Measurements from ENCODE around the gene LINC01488.

LINC01488 gene

GRCh38 chr11:69537855-69538640, 56.6 kb downstream of the LINC01488 start:
- no peak overlapping the region for H3K4me3 ChIP-seq (ENCODE audit: low read length)
- no peak for DNase-seq (ENCODE audit: low read depth, low spot score)

- DNase-seq (ENCODE audit: low read depth, low spot score) = no peak
These were observed 57.4 kb downstream of the LINC01488 start for GRCh38 chr11:69538854-69539253.

GRCh38 chr11:69539416-69540117, 58.1 kb downstream of the LINC01488 start:
- no peak for DNase-seq (ENCODE audit: low read depth, low spot score)
- H3K4me3 ChIP-seq (ENCODE audit: low read length) = no peak overlapping the region

More at GRCh38 chr11:69538854-69539253, 57.4 kb downstream of the LINC01488 start:
- no peak overlapping the region for H3K4me3 ChIP-seq (ENCODE audit: low read length)

- DNase-seq (ENCODE audit: low read depth, low spot score) = no peak
- no peak overlapping the region for H3K4me3 ChIP-seq (ENCODE audit: low read length)
These were observed 58.9 kb downstream of the LINC01488 start for GRCh38 chr11:69540118-69541000.

- DNase-seq (ENCODE audit: low read depth, low spot score) = no peak
- no peak overlapping the region for H3K4me3 ChIP-seq (ENCODE audit: low read length)
These were observed 59.5 kb downstream of the LINC01488 start for GRCh38 chr11:69541001-69541285.

GRCh38 chr11:69541501-69542313, 60.2 kb downstream of the LINC01488 start:
- H3K4me3 ChIP-seq (ENCODE audit: low read length) = no peak overlapping the region
- no peak for DNase-seq (ENCODE audit: low read depth, low spot score)

GRCh38 chr11:69542314-69543168, 61.1 kb downstream of the LINC01488 start:
- no peak overlapping the region for H3K4me3 ChIP-seq (ENCODE audit: low read length)
- no peak for DNase-seq (ENCODE audit: low read depth, low spot score)

All from Jurkat, Clone E6-1 (cell line).